GM23338 (cell line): Measurements from ENCODE around the gene NFATC3.

ENCODE experiments used
- CREB1 ChIP-seq: fragments of 250-450 bp; sonication (Bioruptor Pico); IDR thresholded peaks from 2 replicates; pipeline ENCODE4 v1.5.0; 2020; ENCODE audit warnings: low read depth, mild to moderate bottlenecking, moderate library complexity
- EZH2 ChIP-seq: fragments of 200-600 bp; sonication (generic); IDR thresholded peaks from one replicate; pipeline ENCODE4 v1.8.0; 2017; ENCODE audit warnings: antibody characterized with exemption, mild to moderate bottlenecking, low read depth; ENCODE audit not compliant: unreplicated experiment
- EZH2phosphoT487 ChIP-seq: fragments of 200-600 bp; sonication (generic); IDR thresholded peaks from one replicate; pipeline ENCODE4 v1.8.1; 2018; ENCODE audit warnings: antibody characterized with exemption; ENCODE audit not compliant: unreplicated experiment
- JUNB ChIP-seq: IDR thresholded peaks from one replicate; pipeline ENCODE4 v1.6.1; 2016; ENCODE audit warnings: antibody characterized with exemption; ENCODE audit not compliant: unreplicated experiment
- NANOG ChIP-seq: IDR thresholded peaks from 2 replicates; pipeline ENCODE4 v1.6.1; 2016; ENCODE audit warnings: antibody characterized with exemption, borderline replicate concordance
- POLR2AphosphoS5 ChIP-seq: IDR thresholded peaks from 2 replicates; pipeline ENCODE4 v1.6.1; 2016; ENCODE audit warnings: antibody characterized with exemption, low read depth
- STAT1 ChIP-seq: IDR thresholded peaks from one replicate; pipeline ENCODE4 v1.6.1; 2016; ENCODE audit warnings: antibody characterized with exemption; ENCODE audit not compliant: unreplicated experiment
- ZNF114 ChIP-seq: fragments of 250-450 bp; sonication (Bioruptor Pico); IDR thresholded peaks from 2 replicates; pipeline ENCODE4 v1.5.0; 2020; ENCODE audit warnings: mild to moderate bottlenecking, moderate library complexity
- ZNF331 ChIP-seq: fragments of 250-450 bp; sonication (Bioruptor Pico); IDR thresholded peaks from 2 replicates; pipeline ENCODE4 v1.5.0; 2020; ENCODE audit warnings: low read depth, mild to moderate bottlenecking, moderate library complexity
- TF ChIP-seq, protein P1 (sequence below), 2 experiments: fragments of 200-600 bp in 1 of 2; sonication (generic) in 1 of 2; conservative IDR thresholded peaks; 2 replicates each; pipeline versions ENCODE4 v1.5.1 to v1.6.1; 2016 to 2017; ENCODE audit warnings: antibody characterized with exemption in 2 of 2, low read depth in 2 of 2, mild to moderate bottlenecking in 2 of 2, moderate library complexity in 1 of 2
- TF ChIP-seq, protein P2 (sequence below): IDR thresholded peaks from one replicate; pipeline ENCODE4 v1.6.1; 2018; ENCODE audit warnings: antibody characterized with exemption; ENCODE audit not compliant: unreplicated experiment
- TF ChIP-seq, protein P3 (sequence below): IDR thresholded peaks from 2 replicates; pipeline ENCODE4 v1.6.1; 2016; ENCODE audit warnings: antibody characterized with exemption
- TF ChIP-seq, protein P4 (sequence below): fragments of 250-450 bp; sonication (Bioruptor Pico); IDR thresholded peaks from 2 replicates; pipeline ENCODE4 v1.5.0; 2020; ENCODE audit warnings: mild to moderate bottlenecking, moderate library complexity

DNA sequence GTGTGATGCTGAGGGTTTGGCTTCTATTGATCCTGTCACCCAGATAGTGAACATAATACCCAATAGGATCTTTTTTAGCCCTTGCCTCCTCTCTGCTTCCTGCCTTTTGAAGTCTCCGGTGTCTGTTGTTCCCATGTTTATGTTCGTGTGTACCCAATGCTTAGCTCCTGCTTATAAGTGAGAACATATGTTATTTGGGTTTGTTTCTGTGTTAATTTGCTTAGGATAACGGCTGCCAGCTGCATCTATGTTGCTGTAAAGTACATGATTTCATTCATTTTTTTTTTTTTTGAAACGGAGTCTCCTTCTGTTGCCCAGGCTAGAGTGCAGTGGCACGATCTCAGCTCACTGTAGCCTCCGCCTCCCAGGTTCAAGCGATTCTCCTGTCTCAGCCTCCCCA is 39.1 kb upstream of the NFATC3 start:
- TF ChIP-seq, protein P1, sequence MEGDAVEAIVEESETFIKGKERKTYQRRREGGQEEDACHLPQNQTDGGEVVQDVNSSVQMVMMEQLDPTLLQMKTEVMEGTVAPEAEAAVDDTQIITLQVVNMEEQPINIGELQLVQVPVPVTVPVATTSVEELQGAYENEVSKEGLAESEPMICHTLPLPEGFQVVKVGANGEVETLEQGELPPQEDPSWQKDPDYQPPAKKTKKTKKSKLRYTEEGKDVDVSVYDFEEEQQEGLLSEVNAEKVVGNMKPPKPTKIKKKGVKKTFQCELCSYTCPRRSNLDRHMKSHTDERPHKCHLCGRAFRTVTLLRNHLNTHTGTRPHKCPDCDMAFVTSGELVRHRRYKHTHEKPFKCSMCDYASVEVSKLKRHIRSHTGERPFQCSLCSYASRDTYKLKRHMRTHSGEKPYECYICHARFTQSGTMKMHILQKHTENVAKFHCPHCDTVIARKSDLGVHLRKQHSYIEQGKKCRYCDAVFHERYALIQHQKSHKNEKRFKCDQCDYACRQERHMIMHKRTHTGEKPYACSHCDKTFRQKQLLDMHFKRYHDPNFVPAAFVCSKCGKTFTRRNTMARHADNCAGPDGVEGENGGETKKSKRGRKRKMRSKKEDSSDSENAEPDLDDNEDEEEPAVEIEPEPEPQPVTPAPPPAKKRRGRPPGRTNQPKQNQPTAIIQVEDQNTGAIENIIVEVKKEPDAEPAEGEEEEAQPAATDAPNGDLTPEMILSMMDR (conservative IDR thresholded peaks at IDR 0.05; ENCODE audit: low read depth in 2 of 2): no peak
- TF ChIP-seq, protein P2, sequence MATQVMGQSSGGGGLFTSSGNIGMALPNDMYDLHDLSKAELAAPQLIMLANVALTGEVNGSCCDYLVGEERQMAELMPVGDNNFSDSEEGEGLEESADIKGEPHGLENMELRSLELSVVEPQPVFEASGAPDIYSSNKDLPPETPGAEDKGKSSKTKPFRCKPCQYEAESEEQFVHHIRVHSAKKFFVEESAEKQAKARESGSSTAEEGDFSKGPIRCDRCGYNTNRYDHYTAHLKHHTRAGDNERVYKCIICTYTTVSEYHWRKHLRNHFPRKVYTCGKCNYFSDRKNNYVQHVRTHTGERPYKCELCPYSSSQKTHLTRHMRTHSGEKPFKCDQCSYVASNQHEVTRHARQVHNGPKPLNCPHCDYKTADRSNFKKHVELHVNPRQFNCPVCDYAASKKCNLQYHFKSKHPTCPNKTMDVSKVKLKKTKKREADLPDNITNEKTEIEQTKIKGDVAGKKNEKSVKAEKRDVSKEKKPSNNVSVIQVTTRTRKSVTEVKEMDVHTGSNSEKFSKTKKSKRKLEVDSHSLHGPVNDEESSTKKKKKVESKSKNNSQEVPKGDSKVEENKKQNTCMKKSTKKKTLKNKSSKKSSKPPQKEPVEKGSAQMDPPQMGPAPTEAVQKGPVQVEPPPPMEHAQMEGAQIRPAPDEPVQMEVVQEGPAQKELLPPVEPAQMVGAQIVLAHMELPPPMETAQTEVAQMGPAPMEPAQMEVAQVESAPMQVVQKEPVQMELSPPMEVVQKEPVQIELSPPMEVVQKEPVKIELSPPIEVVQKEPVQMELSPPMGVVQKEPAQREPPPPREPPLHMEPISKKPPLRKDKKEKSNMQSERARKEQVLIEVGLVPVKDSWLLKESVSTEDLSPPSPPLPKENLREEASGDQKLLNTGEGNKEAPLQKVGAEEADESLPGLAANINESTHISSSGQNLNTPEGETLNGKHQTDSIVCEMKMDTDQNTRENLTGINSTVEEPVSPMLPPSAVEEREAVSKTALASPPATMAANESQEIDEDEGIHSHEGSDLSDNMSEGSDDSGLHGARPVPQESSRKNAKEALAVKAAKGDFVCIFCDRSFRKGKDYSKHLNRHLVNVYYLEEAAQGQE: no peak
- TF ChIP-seq CREB1: no peak
- TF ChIP-seq POLR2AphosphoS5: no peak
- no peak for TF ChIP-seq EZH2
- no peak for TF ChIP-seq JUNB
- TF ChIP-seq EZH2phosphoT487: no peak
- no peak for TF ChIP-seq NANOG
- TF ChIP-seq, protein P3, sequence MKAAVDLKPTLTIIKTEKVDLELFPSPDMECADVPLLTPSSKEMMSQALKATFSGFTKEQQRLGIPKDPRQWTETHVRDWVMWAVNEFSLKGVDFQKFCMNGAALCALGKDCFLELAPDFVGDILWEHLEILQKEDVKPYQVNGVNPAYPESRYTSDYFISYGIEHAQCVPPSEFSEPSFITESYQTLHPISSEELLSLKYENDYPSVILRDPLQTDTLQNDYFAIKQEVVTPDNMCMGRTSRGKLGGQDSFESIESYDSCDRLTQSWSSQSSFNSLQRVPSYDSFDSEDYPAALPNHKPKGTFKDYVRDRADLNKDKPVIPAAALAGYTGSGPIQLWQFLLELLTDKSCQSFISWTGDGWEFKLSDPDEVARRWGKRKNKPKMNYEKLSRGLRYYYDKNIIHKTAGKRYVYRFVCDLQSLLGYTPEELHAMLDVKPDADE: no peak
- TF ChIP-seq ZNF114: no peak
- TF ChIP-seq, protein P4, sequence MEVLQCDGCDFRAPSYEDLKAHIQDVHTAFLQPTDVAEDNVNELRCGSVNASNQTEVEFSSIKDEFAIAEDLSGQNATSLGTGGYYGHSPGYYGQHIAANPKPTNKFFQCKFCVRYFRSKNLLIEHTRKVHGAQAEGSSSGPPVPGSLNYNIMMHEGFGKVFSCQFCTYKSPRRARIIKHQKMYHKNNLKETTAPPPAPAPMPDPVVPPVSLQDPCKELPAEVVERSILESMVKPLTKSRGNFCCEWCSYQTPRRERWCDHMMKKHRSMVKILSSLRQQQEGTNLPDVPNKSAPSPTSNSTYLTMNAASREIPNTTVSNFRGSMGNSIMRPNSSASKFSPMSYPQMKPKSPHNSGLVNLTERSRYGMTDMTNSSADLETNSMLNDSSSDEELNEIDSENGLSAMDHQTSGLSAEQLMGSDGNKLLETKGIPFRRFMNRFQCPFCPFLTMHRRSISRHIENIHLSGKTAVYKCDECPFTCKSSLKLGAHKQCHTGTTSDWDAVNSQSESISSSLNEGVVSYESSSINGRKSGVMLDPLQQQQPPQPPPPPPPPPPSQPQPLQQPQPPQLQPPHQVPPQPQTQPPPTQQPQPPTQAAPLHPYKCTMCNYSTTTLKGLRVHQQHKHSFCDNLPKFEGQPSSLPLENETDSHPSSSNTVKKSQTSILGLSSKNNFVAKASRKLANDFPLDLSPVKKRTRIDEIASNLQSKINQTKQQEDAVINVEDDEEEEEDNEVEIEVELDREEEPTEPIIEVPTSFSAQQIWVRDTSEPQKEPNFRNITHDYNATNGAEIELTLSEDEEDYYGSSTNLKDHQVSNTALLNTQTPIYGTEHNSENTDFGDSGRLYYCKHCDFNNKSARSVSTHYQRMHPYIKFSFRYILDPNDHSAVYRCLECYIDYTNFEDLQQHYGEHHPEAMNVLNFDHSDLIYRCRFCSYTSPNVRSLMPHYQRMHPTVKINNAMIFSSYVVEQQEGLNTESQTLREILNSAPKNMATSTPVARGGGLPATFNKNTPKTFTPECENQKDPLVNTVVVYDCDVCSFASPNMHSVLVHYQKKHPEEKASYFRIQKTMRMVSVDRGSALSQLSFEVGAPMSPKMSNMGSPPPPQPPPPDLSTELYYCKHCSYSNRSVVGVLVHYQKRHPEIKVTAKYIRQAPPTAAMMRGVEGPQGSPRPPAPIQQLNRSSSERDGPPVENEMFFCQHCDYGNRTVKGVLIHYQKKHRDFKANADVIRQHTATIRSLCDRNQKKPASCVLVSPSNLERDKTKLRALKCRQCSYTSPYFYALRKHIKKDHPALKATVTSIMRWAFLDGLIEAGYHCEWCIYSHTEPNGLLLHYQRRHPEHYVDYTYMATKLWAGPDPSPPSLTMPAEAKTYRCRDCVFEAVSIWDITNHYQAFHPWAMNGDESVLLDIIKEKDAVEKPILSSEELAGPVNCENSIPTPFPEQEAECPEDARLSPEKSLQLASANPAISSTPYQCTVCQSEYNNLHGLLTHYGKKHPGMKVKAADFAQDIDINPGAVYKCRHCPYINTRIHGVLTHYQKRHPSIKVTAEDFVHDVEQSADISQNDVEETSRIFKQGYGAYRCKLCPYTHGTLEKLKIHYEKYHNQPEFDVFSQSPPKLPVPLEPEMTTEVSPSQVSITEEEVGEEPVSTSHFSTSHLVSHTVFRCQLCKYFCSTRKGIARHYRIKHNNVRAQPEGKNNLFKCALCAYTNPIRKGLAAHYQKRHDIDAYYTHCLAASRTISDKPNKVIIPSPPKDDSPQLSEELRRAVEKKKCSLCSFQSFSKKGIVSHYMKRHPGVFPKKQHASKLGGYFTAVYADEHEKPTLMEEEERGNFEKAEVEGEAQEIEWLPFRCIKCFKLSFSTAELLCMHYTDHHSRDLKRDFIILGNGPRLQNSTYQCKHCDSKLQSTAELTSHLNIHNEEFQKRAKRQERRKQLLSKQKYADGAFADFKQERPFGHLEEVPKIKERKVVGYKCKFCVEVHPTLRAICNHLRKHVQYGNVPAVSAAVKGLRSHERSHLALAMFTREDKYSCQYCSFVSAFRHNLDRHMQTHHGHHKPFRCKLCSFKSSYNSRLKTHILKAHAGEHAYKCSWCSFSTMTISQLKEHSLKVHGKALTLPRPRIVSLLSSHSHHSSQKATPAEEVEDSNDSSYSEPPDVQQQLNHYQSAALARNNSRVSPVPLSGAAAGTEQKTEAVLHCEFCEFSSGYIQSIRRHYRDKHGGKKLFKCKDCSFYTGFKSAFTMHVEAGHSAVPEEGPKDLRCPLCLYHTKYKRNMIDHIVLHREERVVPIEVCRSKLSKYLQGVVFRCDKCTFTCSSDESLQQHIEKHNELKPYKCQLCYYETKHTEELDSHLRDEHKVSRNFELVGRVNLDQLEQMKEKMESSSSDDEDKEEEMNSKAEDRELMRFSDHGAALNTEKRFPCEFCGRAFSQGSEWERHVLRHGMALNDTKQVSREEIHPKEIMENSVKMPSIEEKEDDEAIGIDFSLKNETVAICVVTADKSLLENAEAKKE (CRISPR knock-in tag): no peak
- no peak for TF ChIP-seq ZNF331 (CRISPR knock-in tag)
- no peak for TF ChIP-seq STAT1
